HFFc6 (cell line): ENCODE data around the gene LHX4. TPM values are rescaled to one million over a fixed set of nuclear protein-coding genes. Genes with fewer than 3 reads are reported as not detected.

Experiments used
- DNase-seq: peaks from one replicate; pipeline ENCODE4 v3.0.0-alpha.2; 2018
- H3K27ac Mint-ChIP-seq: 2 replicates; pipeline ENCODE4 v1.8.0; 2020; ENCODE audit warnings: mild to moderate bottlenecking, mixed read lengths
- H3K27me3 Mint-ChIP-seq: 2 replicates; pipeline ENCODE4 v1.8.0; 2021; ENCODE audit warnings: mild to moderate bottlenecking, moderate library complexity, mixed read lengths; ENCODE audit not compliant: insufficient read depth
- H3K36me3 Mint-ChIP-seq: 2 replicates; pipeline ENCODE4 v1.8.0; 2021; ENCODE audit warnings: low read depth, mixed read lengths
- H3K4me1 Mint-ChIP-seq: 2 replicates; pipeline ENCODE4 v1.8.0; 2020; ENCODE audit warnings: low read depth, mixed read lengths
- H3K4me3 Mint-ChIP-seq: 2 replicates; pipeline ENCODE4 v1.8.0; 2020; ENCODE audit warnings: mild to moderate bottlenecking, moderate library complexity, mixed read lengths
- H3K9me3 Mint-ChIP-seq: 2 replicates; pipeline ENCODE4 v1.8.0; 2020; ENCODE audit warnings: mild to moderate bottlenecking, mixed read lengths
- total RNA-seq, 6 experiments: library from RNA; stranded (reverse); fragmentation: NEBNext Ultra II Directional; extraction: Animal tissue kit (Norgen Biotek cat#: 25700); gene quantifications; 2 replicates in 1 of 6; 3 replicates in 5 of 6; pipeline ENCODE4 v1.2.3, GENCODE V29; 2021
- TF ChIP-seq, protein P1 (sequence below): fragments of 200-600 bp; sonication (generic); IDR thresholded peaks from 2 replicates; pipeline ENCODE4 v1.5.0; 2021; ENCODE audit warnings: antibody characterized with exemption, mild to moderate bottlenecking

LHX4 gene
- total RNA-seq, 6 experiments from 2014 or later = 0.28 to 0.71 (median 0.41) TPM

DNA sequence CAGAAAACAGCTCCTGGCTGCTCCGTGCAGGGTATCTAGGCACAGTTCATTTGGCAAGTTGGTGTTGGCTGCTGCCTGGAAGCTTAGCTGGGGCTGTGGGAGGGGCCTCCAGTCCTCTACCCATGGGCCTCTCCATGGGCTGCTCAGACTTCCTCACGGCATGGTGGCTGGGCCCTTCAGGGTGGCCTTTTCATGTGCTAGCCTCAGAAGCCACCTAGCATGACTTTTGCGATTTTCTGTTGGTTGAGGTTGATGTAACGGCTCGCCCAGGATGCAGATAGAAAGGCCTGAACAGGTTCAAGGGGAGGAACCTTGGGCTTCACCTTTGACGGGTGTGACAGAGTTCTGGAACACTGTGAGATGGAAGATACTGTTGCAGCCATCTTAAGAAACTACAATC lies 25.8 kb upstream of the LHX4 start:
- TF ChIP-seq, protein P1, sequence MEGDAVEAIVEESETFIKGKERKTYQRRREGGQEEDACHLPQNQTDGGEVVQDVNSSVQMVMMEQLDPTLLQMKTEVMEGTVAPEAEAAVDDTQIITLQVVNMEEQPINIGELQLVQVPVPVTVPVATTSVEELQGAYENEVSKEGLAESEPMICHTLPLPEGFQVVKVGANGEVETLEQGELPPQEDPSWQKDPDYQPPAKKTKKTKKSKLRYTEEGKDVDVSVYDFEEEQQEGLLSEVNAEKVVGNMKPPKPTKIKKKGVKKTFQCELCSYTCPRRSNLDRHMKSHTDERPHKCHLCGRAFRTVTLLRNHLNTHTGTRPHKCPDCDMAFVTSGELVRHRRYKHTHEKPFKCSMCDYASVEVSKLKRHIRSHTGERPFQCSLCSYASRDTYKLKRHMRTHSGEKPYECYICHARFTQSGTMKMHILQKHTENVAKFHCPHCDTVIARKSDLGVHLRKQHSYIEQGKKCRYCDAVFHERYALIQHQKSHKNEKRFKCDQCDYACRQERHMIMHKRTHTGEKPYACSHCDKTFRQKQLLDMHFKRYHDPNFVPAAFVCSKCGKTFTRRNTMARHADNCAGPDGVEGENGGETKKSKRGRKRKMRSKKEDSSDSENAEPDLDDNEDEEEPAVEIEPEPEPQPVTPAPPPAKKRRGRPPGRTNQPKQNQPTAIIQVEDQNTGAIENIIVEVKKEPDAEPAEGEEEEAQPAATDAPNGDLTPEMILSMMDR = no peak
- Mint-ChIP-seq H3K4me3 (no peak overlapping the region), H3K27ac (no peak overlapping the region), H3K9me3 (no peaks in the 10 kb centered on the region), H3K36me3 (no peaks in the 10 kb centered on the region), H3K4me1 (no peaks in the 10 kb centered on the region), H3K27me3 (peaks cover 3% of the 10 kb centered on the region)
- DNase-seq = no peak

DNA sequence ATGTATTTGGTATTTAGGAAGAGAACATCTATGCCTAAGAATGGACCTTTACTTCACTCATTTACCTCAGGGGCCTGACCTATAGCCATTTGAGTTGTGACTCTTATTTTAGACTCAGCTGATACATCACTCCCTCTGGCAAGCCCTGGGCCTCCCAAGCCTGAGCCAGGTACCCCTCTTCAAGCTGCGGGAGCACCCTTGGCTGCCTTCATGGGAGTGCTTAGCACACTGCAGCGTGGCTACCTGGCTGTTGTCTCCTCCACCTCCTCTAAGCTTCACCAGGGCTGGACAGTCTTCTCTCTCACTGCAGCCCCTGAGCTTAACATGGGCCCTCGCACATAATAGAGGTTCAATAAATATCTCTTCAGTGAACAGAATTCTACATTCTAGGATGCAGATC lies 23.5 kb upstream of the LHX4 start:
- DNase-seq = no peak
- H3K4me1 Mint-ChIP-seq = peaks cover 2% of the 10 kb centered on the region
- H3K27ac Mint-ChIP-seq = no peak overlapping the region
- H3K36me3 Mint-ChIP-seq = no peaks in the 10 kb centered on the region
- TF ChIP-seq, protein P1 = no peak
- H3K27me3 Mint-ChIP-seq = no peaks in the 10 kb centered on the region; the same call in 1 of the 2 replicates
- no peaks in the 10 kb centered on the region for H3K9me3 Mint-ChIP-seq
- no peak overlapping the region for H3K4me3 Mint-ChIP-seq

DNA sequence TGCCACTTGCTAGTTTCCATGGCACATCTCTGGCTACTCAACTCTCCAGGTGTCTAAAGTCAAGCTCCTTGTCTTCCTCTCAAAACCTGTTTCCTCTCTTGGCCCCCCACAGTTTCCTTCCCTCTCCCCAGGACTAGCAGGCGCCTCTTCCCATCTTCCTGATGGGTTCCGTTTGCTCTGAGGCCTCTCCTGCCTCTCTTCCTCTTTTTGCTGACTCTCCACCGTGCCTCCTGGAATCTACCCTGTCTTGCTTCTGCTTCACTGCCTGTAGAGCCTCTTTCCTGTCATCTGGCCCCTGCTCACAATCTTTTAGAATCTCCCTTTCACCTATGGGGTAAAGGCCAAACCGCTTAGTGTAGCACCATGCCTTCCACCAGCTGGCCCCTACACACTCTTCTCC lies 21.8 kb upstream of the LHX4 start:
- Mint-ChIP-seq H3K36me3 (no peaks in the 10 kb centered on the region), H3K9me3 (no peaks in the 10 kb centered on the region)
- TF ChIP-seq, protein P1 = no peak

DNA sequence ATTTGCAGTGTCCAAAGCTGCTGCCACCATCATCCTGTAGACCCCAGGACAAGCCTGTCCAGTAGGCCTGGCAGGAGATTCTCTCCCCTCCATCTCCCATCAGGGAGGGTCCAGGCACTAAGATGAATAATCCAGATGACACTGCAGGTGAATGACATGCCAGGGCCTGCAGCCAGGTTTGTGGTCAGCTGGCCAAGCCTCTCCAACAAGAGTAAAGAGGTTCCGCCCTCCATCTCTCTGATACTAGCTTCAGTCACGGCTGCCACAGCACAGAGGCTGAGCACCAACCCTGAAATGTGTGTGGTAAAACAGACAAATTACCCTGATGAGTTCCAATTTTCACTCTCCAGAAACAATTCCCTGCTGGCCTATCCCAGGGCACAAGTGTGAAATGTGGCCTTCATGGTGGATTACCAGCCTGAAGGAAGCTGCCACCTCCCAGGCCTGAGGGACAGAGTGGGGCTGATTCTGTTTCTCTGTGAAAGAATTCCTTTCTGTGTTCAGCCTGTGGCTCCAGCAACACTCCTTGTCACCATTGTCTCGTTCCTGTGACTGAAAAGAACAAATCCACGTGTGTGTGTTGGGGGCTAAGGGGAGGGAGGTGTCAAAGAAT lies 19.9 kb upstream of the LHX4 start:
- no peaks in the 10 kb centered on the region for H3K36me3 Mint-ChIP-seq
- H3K27me3 Mint-ChIP-seq = peaks cover 3% of the 10 kb centered on the region; the same call in 1 of the 2 replicates
- H3K4me3 Mint-ChIP-seq = no peak overlapping the region
- DNase-seq = no peak
- peaks cover 14% of the 10 kb centered on the region for H3K4me1 Mint-ChIP-seq
- no peak overlapping the region for H3K27ac Mint-ChIP-seq
- no peaks in the 10 kb centered on the region for H3K9me3 Mint-ChIP-seq
- TF ChIP-seq, protein P1 = no peak

More for the DNA sequence above, 21.8 kb upstream of the LHX4 start:
- Mint-ChIP-seq H3K4me3 (no peak overlapping the region), H3K4me1 (peaks cover 9% of the 10 kb centered on the region), H3K27ac (no peak overlapping the region), H3K27me3 (no peaks in the 10 kb centered on the region; the same call in 1 of the 2 replicates)
- DNase-seq = no peak

DNA sequence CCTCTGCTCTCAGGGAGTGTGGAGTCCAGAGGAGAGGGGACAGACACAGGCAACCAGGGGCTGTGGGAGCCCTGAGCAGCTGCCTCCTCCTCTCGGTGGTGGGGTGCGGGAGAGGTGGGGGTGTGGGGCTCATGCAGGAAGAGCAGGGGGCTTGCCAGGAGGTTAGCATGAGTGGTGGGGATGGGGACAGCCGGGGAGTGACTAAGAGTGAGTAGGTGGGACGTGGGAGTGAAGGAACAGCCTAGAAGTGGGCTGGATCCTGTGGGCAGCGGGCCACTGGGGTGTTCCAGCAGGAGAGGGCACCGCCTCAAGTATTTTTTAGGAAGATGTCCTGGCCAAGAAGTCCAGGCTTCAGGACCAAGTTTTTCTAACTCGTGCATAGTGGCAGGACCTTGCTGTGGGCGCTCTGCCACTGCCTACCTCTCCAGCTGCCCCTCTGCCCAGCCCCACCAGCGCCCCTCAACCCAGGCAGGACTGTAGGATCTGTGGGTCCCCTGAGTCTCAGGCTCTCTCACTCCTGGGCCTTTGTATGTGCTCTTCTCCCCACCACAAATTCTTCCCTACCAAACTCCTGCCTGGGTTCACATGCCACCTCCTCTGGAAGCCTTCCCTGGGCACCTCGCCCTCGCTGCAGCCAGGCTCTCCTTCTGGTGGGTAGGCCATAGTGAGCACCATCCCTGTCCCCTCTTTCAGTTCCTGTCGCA lies 18.8 kb upstream of the LHX4 start:
- DNase-seq = no peak
- TF ChIP-seq, protein P1 = no peak
- Mint-ChIP-seq H3K27me3 (peaks cover 3% of the 10 kb centered on the region; the same call in 1 of the 2 replicates), H3K4me3 (no peak overlapping the region), H3K36me3 (no peaks in the 10 kb centered on the region), H3K27ac (no peak overlapping the region), H3K4me1 (peaks cover 14% of the 10 kb centered on the region), H3K9me3 (no peaks in the 10 kb centered on the region)
